A673 (cell line): Measurements from ENCODE around the gene COL13A1. TPM values are rescaled to one million over a fixed set of nuclear protein-coding genes. Genes with fewer than 3 reads are reported as not detected.

Source experiments
- BruUV-seq: library from RNA; stranded (reverse); fragments of 400-500 nt; replicated peaks from 2 replicates; lab custom pipeline; 2021; lab: Mats Ljungman, UMichigan
- CTCF ChIA-PET: fragments of 300-600 bp; sonication (Branson Sonifier 250); formaldehyde crosslinking; loops from one replicate; lab custom pipeline; 2022; ENCODE audit warnings: antibody characterized with exemption; lab: Charles Lee
- POLR2A ChIA-PET: fragments of 300-600 bp; sonication (Branson Sonifier 250); formaldehyde crosslinking; loops from one replicate; lab custom pipeline; 2022; ENCODE audit warnings: antibody characterized with exemption; ENCODE audit not compliant: low non-redundant PET; lab: Charles Lee
- DNase-seq: peaks from one replicate; pipeline ENCODE4 v3.0.0-alpha.2; 2015; ENCODE audit warnings: low spot score
- H3K27ac ChIP-seq: fragments of 200-600 bp; sonication (generic); 2 replicates; pipeline ENCODE4 v1.5.1; 2016; ENCODE audit warnings: mixed run types, low read depth, mild to moderate bottlenecking, mixed read lengths, antibody characterized with exemption, low read length; ENCODE audit not compliant: poor library complexity, severe bottlenecking
- H3K27me3 ChIP-seq: fragments of 200-600 bp; sonication (generic); replicated peaks from 2 replicates; pipeline ENCODE4 v1.6.1; 2017; ENCODE audit warnings: mixed run types, low read depth, mild to moderate bottlenecking, mixed read lengths, antibody characterized with exemption, low read length; ENCODE audit not compliant: insufficient read depth, poor library complexity
- H3K36me3 ChIP-seq: fragments of 200-600 bp; sonication (generic); 2 replicates; pipeline ENCODE4 v1.6.1; 2016; ENCODE audit warnings: mixed run types, mild to moderate bottlenecking, mixed read lengths, antibody characterized with exemption, low read length; ENCODE audit not compliant: insufficient read depth, poor library complexity, severe bottlenecking
- H3K4me1 ChIP-seq: fragments of 200-600 bp; sonication (generic); 2 replicates; pipeline ENCODE4 v1.6.1; 2017; ENCODE audit warnings: mixed run types, mild to moderate bottlenecking, mixed read lengths, antibody characterized with exemption, low read length; ENCODE audit not compliant: insufficient read depth, poor library complexity, severe bottlenecking
- H3K4me3 ChIP-seq: fragments of 200-600 bp; sonication (generic); 2 replicates; pipeline ENCODE4 v1.5.1; 2016; ENCODE audit warnings: low read depth, mixed run types, mild to moderate bottlenecking, mixed read lengths, low read length; ENCODE audit not compliant: poor library complexity, severe bottlenecking
- H3K9me3 ChIP-seq: fragments of 200-600 bp; sonication (generic); 2 replicates; pipeline ENCODE4 v1.6.1; 2016; ENCODE audit warnings: mixed run types, low read depth, mild to moderate bottlenecking, mixed read lengths, antibody characterized with exemption, low read length; ENCODE audit not compliant: poor library complexity, severe bottlenecking
- EZH2 ChIP-seq: fragments of 200-600 bp; sonication (generic); IDR thresholded peaks from 2 replicates; pipeline ENCODE4 v1.6.1; 2017; ENCODE audit warnings: borderline replicate concordance, low read depth, mild to moderate bottlenecking, mixed read lengths, antibody characterized with exemption, low read length; ENCODE audit not compliant: poor library complexity, severe bottlenecking
- intact Hi-C: fragments of 100-400 bp; cut with micrococcal nuclease; formaldehyde crosslinking; loops from one replicate; pipeline ENCODE4 v1.10.0; 2022; ENCODE audit not compliant: unreplicated experiment
- total RNA-seq: library from RNA; stranded (reverse); gene quantifications from 2 replicates; pipeline ENCODE4 v1.2.3, GENCODE V29; 2021
- TF ChIP-seq, protein P1 (sequence below): fragments of 300-800, 200-600 bp; sonication (generic); conservative IDR thresholded peaks from 2 replicates; pipeline ENCODE4 v1.5.1; 2017; ENCODE audit warnings: low read depth, mild to moderate bottlenecking, antibody characterized with exemption, low read length, moderate library complexity, mixed read lengths

Gene COL13A1
- total RNA-seq, 1 experiment from 2014 or later: 2.0 TPM

DNA sequence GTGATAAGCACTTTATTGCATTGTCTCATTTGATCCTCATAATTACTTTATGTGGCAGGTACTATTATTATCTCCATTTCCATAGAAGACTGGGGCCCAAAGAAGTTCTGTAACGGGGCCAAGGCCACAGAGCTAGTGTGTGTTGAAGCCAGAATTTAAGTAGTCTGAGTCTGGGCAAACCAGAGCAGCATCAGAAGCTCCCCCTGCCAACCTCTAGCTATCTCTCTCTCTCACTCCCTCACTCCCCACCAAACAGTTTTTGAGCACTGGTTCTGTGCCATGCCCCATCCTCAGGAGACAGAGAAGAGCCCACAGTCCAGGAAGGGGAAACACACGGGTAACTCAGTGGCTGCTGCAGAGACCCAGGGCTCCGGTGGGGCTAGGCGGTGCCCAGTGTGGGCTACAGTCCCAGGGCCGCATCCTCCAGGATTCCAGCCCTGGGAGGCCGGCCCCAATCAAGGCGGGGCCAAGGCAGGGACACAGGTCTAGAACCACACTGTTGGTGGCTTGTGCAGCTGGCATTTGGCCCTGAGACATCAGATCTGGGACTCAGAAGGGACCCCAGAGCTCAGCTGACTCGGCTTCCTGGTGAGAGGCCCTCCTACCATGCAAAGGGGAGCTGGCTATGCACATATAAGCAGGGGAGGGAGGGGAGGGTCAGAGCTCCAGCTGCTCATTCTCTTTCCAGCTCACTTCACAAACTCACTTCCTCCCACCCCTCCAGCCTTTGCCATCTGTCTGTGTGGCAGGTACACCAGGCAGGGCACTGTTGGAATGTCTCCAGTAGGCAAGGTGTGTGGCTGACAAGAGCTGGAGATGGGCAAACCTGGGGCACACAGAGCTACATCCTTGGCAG lies 34.4 kb downstream of the COL13A1 start:
- no peaks in the 10 kb centered on the region for H3K27me3 ChIP-seq
- BruUV-seq: no TSS peak
- H3K4me1 ChIP-seq: no peaks in the 10 kb centered on the region
- intact Hi-C loops: no loop called here
- no peaks in the 10 kb centered on the region for H3K9me3 ChIP-seq
- no peak for DNase-seq
- TF ChIP-seq, protein P1, sequence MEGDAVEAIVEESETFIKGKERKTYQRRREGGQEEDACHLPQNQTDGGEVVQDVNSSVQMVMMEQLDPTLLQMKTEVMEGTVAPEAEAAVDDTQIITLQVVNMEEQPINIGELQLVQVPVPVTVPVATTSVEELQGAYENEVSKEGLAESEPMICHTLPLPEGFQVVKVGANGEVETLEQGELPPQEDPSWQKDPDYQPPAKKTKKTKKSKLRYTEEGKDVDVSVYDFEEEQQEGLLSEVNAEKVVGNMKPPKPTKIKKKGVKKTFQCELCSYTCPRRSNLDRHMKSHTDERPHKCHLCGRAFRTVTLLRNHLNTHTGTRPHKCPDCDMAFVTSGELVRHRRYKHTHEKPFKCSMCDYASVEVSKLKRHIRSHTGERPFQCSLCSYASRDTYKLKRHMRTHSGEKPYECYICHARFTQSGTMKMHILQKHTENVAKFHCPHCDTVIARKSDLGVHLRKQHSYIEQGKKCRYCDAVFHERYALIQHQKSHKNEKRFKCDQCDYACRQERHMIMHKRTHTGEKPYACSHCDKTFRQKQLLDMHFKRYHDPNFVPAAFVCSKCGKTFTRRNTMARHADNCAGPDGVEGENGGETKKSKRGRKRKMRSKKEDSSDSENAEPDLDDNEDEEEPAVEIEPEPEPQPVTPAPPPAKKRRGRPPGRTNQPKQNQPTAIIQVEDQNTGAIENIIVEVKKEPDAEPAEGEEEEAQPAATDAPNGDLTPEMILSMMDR: no peak
- no peak for TF ChIP-seq EZH2
- no peak overlapping the region for H3K27ac ChIP-seq
- ChIA-PET CTCF (interaction anchor here (0.6 kb wide), 1 partner anchor 100 kb away, joined by 10 read pairs; no protein-coding TSS in a partner anchor), POLR2A (no interaction called here)
- no peaks in the 10 kb centered on the region for H3K36me3 ChIP-seq
- H3K4me3 ChIP-seq: no peak overlapping the region

DNA sequence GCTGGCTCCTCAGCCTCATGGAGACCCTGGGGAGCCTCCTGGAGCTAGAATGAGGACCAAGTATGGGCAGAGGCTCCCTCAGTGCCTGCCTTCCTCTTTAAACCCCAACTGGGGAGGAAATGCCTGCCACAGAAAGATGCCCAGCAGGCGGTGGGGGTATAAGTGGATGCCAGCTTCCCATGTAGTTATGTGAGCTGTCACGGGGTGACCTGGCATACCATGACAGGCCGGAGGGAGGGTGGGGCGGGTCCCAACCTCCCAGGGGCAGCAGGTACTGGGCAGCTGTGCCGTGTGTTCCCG lies 35.0 kb downstream of the COL13A1 start:
- intact Hi-C loops: no loop called here
- Histone ChIP-seq H3K4me1 (no peaks in the 10 kb centered on the region), H3K4me3 (no peak overlapping the region), H3K9me3 (no peaks in the 10 kb centered on the region), H3K27me3 (no peaks in the 10 kb centered on the region), H3K36me3 (no peaks in the 10 kb centered on the region), H3K27ac (no peak overlapping the region)
- DNase-seq: no peak
- ChIA-PET POLR2A (no interaction called here), CTCF (no interaction called here)
- BruUV-seq: no TSS peak
- TF ChIP-seq, protein P1: no peak
- TF ChIP-seq EZH2: no peak

DNA sequence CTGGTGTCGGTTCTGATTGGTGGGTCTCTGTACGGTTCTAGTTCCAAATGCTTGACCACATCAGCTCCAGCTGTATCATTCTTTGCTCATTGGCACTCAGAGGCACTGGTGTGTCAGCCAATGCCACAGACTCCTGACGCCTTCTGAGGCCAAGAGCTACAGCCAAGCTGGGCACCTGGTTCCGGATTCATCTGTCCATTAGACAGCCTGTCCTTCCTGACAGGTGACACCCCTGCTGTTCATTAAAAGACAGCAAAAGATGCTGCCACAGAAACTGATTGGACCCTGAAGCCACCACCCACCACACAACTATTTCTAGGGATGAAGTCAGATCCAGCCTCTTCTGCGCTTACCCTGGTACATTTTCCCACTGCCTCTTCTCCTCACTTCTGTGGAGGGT lies 35.6 kb downstream of the COL13A1 start:
- H3K4me1 ChIP-seq: no peaks in the 10 kb centered on the region
- TF ChIP-seq, protein P1: no peak
- TF ChIP-seq EZH2: no peak
- ChIA-PET CTCF (no interaction called here), POLR2A (no interaction called here)
- no peaks in the 10 kb centered on the region for H3K9me3 ChIP-seq
- no peak for DNase-seq
- H3K27me3 ChIP-seq: no peaks in the 10 kb centered on the region
- H3K4me3 ChIP-seq: no peak overlapping the region
- intact Hi-C loops: no loop called here
- no peaks in the 10 kb centered on the region for H3K36me3 ChIP-seq
- BruUV-seq: no TSS peak
- no peak overlapping the region for H3K27ac ChIP-seq
